Upper lobe of left lung (tissue), 6 donors: ENCODE measurements around the gene WSCD2. TPM values are rescaled to one million over a fixed set of nuclear protein-coding genes. Genes with fewer than 3 reads are reported as not detected.

Source experiments
- ATAC-seq, 2 donors: fragments of 200-7000 bp; cut with Tn5 transposase; one replicate each; pipeline ENCODE4 v1.9.1; 2022; ENCODE audit warnings: mild to moderate bottlenecking in 2 of 2, moderate library complexity in 2 of 2; ENCODE audit not compliant: low FRiP score in 2 of 2
- DNase-seq, 2 donors: peaks; one replicate each; pipeline ENCODE4 v3.0.0-alpha.2; 2019 to 2020
- H3K27ac ChIP-seq, 4 donors: fragments of 200-600 bp; sonication (generic); one replicate each; pipeline ENCODE4 v1.5.1; 2016 to 2019
- H3K27me3 ChIP-seq, 4 donors: fragments of 200-600 bp; sonication (generic); one replicate each; pipeline ENCODE4 v1.5.1; 2017 to 2019
- H3K36me3 ChIP-seq, 4 donors: fragments of 200-600 bp; sonication (generic); one replicate each; pipeline ENCODE4 v1.5.1; 2016 to 2019
- H3K4me1 ChIP-seq, 4 donors: fragments of 200-600 bp; sonication (generic); one replicate each; pipeline ENCODE4 v1.5.1; 2018 to 2019
- H3K4me3 ChIP-seq, 4 donors: fragments of 200-600 bp; sonication (generic); one replicate each; pipeline ENCODE4 v1.5.1; 2017 to 2019; ENCODE audit warnings: mild to moderate bottlenecking in 2 of 4, moderate library complexity in 1 of 4
- H3K9me3 ChIP-seq, 4 donors: fragments of 200-600 bp; sonication (generic); one replicate each; pipeline ENCODE4 v1.5.1; 2018 to 2019
- EP300 ChIP-seq, 4 donors: sonication (generic); formaldehyde crosslinking; IDR thresholded peaks; one replicate each; pipeline ENCODE4 v1.5.1; 2017; ENCODE audit warnings: antibody characterized with exemption in 4 of 4, control low read depth in 2 of 4
- POLR2A ChIP-seq, 4 donors: fragments of 450-650 bp; IDR thresholded peaks; one replicate each; pipeline ENCODE4 v1.5.1; 2016 to 2017; ENCODE audit warnings: antibody characterized with exemption in 4 of 4, mild to moderate bottlenecking in 2 of 4
- POLR2AphosphoS5 ChIP-seq, 2 donors: sonication (generic); formaldehyde crosslinking; IDR thresholded peaks; one replicate each; pipeline ENCODE4 v1.5.1; 2017; ENCODE audit warnings: antibody characterized with exemption in 2 of 2
- WGBS, 2 donors: methylation state at CpG; one replicate each; pipeline ENCODE4 v1.1.5; 2017 to 2018; 5-methylcytosine and 5-hydroxymethylcytosine counted together
- total RNA-seq, 6 donors: library from RNA; depleted of rRNA in 4 of 6; stranded (reverse); fragments of >200 nt in 4 of 6; gene quantifications; one replicate each; pipeline versions ENCODE4 v1.1.0 to v1.2.1, GENCODE V29; 2016 to 2021
- TF ChIP-seq, protein P1 (sequence below), 6 experiments: fragments of 450-650 bp in 4 of 6; fragments of 200-600 bp in 2 of 6; sonication (generic) in 2 of 6; IDR thresholded peaks; one replicate each; pipeline ENCODE4 v1.5.1; 2016 to 2019; ENCODE audit warnings: antibody characterized with exemption in 6 of 6
- donor health status: DM: no; HTN: no; CAD: no; lungs with moderate emphysema.
- donor health status: DM: no; HTN: yes; CAD: no; lungs with severe emphysema.

The WSCD2 gene
- total RNA-seq, 6 donors from 2014 or later = 0.17 to 1.0 (median 0.71) TPM

GRCh38 chr12:108298761-108299275, 169.7 kb downstream of the WSCD2 start:
- Histone ChIP-seq H3K27ac (peak overlapping the region in 3 of 4 donors; percentile 24 to 48 (median 44)), H3K4me3 (no peak overlapping the region), H3K9me3 (no peaks in the 10 kb centered on the region), H3K4me1 (peaks cover 32 to 54% (median 51%) of the 10 kb centered on the region in 4 donors), H3K36me3 (no peaks in the 10 kb centered on the region), H3K27me3 (no peaks in the 10 kb centered on the region)
- ATAC-seq = no peak
- TF ChIP-seq POLR2A (IDR thresholded peaks at IDR 0.05) (no peak), EP300 (IDR thresholded peaks at IDR 0.05) (no peak), POLR2AphosphoS5 (IDR thresholded peaks at IDR 0.05) (no peak)
- TF ChIP-seq, protein P1, sequence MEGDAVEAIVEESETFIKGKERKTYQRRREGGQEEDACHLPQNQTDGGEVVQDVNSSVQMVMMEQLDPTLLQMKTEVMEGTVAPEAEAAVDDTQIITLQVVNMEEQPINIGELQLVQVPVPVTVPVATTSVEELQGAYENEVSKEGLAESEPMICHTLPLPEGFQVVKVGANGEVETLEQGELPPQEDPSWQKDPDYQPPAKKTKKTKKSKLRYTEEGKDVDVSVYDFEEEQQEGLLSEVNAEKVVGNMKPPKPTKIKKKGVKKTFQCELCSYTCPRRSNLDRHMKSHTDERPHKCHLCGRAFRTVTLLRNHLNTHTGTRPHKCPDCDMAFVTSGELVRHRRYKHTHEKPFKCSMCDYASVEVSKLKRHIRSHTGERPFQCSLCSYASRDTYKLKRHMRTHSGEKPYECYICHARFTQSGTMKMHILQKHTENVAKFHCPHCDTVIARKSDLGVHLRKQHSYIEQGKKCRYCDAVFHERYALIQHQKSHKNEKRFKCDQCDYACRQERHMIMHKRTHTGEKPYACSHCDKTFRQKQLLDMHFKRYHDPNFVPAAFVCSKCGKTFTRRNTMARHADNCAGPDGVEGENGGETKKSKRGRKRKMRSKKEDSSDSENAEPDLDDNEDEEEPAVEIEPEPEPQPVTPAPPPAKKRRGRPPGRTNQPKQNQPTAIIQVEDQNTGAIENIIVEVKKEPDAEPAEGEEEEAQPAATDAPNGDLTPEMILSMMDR (IDR thresholded peaks at IDR 0.05) = no peak
- no peak for DNase-seq
- WGBS, 2 donors = 91 to 97% methylated on average over 4 to 6 of the region's 6 CpGs

DNA sequence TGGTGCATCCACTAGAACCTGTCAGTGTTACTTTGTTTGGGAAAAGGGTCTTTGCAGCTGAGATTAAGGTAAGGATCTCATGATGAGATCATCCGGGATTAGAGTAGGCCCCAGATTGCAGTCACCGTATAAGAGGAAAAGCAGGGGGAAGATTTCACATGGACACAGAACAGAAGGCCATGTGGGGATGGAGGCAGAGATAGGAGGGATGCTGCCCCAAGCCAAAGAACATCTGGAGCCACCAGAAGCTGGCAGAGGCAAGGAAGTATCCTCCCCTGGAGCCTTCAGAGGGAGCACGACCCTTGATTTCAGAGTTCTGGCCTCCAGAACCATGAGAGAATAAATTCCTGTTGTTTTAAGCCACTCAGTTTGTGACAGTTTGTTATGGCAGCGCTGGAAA, 170.4 kb downstream of the WSCD2 start:
- ATAC-seq = no peak
- peaks cover 39 to 61% (median 58%) of the 10 kb centered on the region in 4 donors for H3K4me1 ChIP-seq
- no peaks in the 10 kb centered on the region for H3K36me3 ChIP-seq
- H3K4me3 ChIP-seq = no peak overlapping the region
- H3K9me3 ChIP-seq = no peaks in the 10 kb centered on the region
- H3K27ac ChIP-seq = peak overlapping the region in 3 of 4 donors; percentile 5 to 35 (median 18)
- no peaks in the 10 kb centered on the region for H3K27me3 ChIP-seq
- TF ChIP-seq, protein P1 (IDR thresholded peaks at IDR 0.05) = no peak
- TF ChIP-seq EP300 (IDR thresholded peaks at IDR 0.05) = no peak
- no peak for TF ChIP-seq POLR2A (IDR thresholded peaks at IDR 0.05)
- no peak for TF ChIP-seq POLR2AphosphoS5 (IDR thresholded peaks at IDR 0.05)
- no peak for DNase-seq
- WGBS, 2 donors = 89% methylated on average over 4 of the region's 4 CpGs

Other genes with a start within 250 kb of the WSCD2 start
- gene CMKLR1, start 210.0 kb downstream of the WSCD2 start, total RNA-seq = 10 to 100 TPM in 4 of 6 donors, 1 to 10 TPM in 2; 7.8 to 40.9 (median 19.9) TPM